Endothelial cell of umbilical vein (primary cell): ENCODE results near the gene CNNM4. TPM values are rescaled to one million over a fixed set of nuclear protein-coding genes. Genes with fewer than 3 reads are reported as not detected.

Source experiments
- BruUV-seq: library from RNA; stranded (reverse); fragments of 400-500 nt; replicated peaks from 2 replicates; lab custom pipeline; 2021; lab: Mats Ljungman, UMichigan
- CTCF ChIA-PET: fragments of 300-600, 350-600 bp; sonication (Branson Sonifier 250); formaldehyde crosslinking; loops from one replicate; lab custom pipeline; 2021; ENCODE audit warnings: antibody characterized with exemption, inconsistent platforms; lab: Charles Lee
- POLR2A ChIA-PET: fragments of 300-600, 350-600 bp; sonication (Branson Sonifier 250); formaldehyde crosslinking; loops from one replicate; lab custom pipeline; 2021; ENCODE audit warnings: antibody characterized with exemption, inconsistent platforms; lab: Charles Lee
- DNase-seq: peaks from one replicate; pipeline ENCODE4 v3.0.0-alpha.2; 2011; ENCODE audit warnings: low read depth, low spot score
- FAIRE-seq: peaks from 2 replicates; lab custom pipeline; 2011; peaks lifted over from hg19 to GRCh38; lab: Jason Lieb, UNC
- H2AFZ ChIP-seq: 2 replicates; pipeline ENCODE4 v1.6.0; 2012; ENCODE audit warnings: low read depth, low read length, control low read depth, inconsistent platforms
- H3K27ac ChIP-seq: 2 replicates; pipeline ENCODE4 v1.5.1; 2011; ENCODE audit warnings: low read depth, mild to moderate bottlenecking, control low read depth, low read length, moderate library complexity; ENCODE audit not compliant: insufficient read depth
- H3K27me3 ChIP-seq, 2 experiments: 2 replicates each; pipeline versions ENCODE4 v1.6.0 to v1.6.1; 2011; ENCODE audit warnings: low read length in 2 of 2, mixed read lengths in 1 of 2; ENCODE audit not compliant: control insufficient read depth in 2 of 2, insufficient read depth in 2 of 2
- H3K36me3 ChIP-seq, 2 experiments: 2 replicates in 1 of 2; 3 replicates in 1 of 2; pipeline ENCODE4 v1.5.1; 2011; ENCODE audit warnings: low read length in 2 of 2, mild to moderate bottlenecking in 1 of 2, moderate library complexity in 1 of 2; ENCODE audit not compliant: control insufficient read depth in 2 of 2, insufficient read depth in 2 of 2; ENCODE audit errors: extremely low read depth in 1 of 2
- H3K4me1 ChIP-seq: 3 replicates; pipeline ENCODE4 v1.5.1; 2011; ENCODE audit warnings: mild to moderate bottlenecking, low read length; ENCODE audit not compliant: control insufficient read depth, insufficient read depth; ENCODE audit errors: extremely low read depth
- H3K4me2 ChIP-seq: 2 replicates; pipeline ENCODE4 v1.6.1; 2011; ENCODE audit warnings: low read length, control low read depth, mixed read lengths; ENCODE audit not compliant: insufficient read depth
- H3K4me3 ChIP-seq, 3 experiments: fragments of 200-600 bp in 1 of 3; sonication (generic), shearing (Covaris generic) in 1 of 3; replicated peaks in 1 of 3; 2 replicates each; pipeline ENCODE4 v1.5.1; 2011 to 2016; ENCODE audit warnings: control low read depth in 3 of 3, low read length in 3 of 3, mild to moderate bottlenecking in 2 of 3, inconsistent platforms in 1 of 3, low read depth in 1 of 3, moderate library complexity in 1 of 3; ENCODE audit not compliant: insufficient read depth in 1 of 3
- H3K79me2 ChIP-seq: 2 replicates; pipeline ENCODE4 v1.6.0; 2012; ENCODE audit warnings: low read length, inconsistent platforms; ENCODE audit not compliant: control insufficient read depth, insufficient read depth
- H3K9ac ChIP-seq: replicated peaks from 2 replicates; pipeline ENCODE3; 2011; ENCODE audit warnings: low read length, control low read depth; ENCODE audit not compliant: insufficient read depth; ENCODE audit errors: extremely low read depth
- H3K9me1 ChIP-seq: replicated peaks from 3 replicates; pipeline ENCODE4 v1.6.0; 2011; ENCODE audit warnings: mild to moderate bottlenecking, low read length; ENCODE audit not compliant: control insufficient read depth, insufficient read depth; ENCODE audit errors: extremely low read depth
- H3K9me3 ChIP-seq: replicated peaks from 2 replicates; pipeline ENCODE4 v1.5.1; 2012; ENCODE audit warnings: low read length, inconsistent platforms; ENCODE audit not compliant: control insufficient read depth, insufficient read depth
- H4K20me1 ChIP-seq: replicated peaks from 2 replicates; pipeline ENCODE3; 2011; ENCODE audit warnings: mild to moderate bottlenecking, low read length; ENCODE audit not compliant: control insufficient read depth, insufficient read depth; ENCODE audit errors: extremely low read depth
- EZH2 ChIP-seq: IDR thresholded peaks from 2 replicates; pipeline ENCODE4 v1.6.1; 2012; ENCODE audit warnings: borderline replicate concordance, low read depth, mild to moderate bottlenecking, moderate library complexity, low read length, inconsistent platforms; ENCODE audit not compliant: severe bottlenecking
- FOS ChIP-seq: IDR thresholded peaks from 2 replicates; pipeline ENCODE4 v1.6.1; 2011; ENCODE audit warnings: mild to moderate bottlenecking, low read length, moderate library complexity, borderline replicate concordance; ENCODE audit not compliant: insufficient read depth
- GATA2 ChIP-seq: IDR thresholded peaks from 2 replicates; pipeline ENCODE4 v1.7.0; 2011; ENCODE audit warnings: low read depth, mild to moderate bottlenecking, moderate library complexity, mixed read lengths, low read length; ENCODE audit not compliant: insufficient read length, insufficient read depth
- JUN ChIP-seq: IDR thresholded peaks from 2 replicates; pipeline ENCODE4 v1.6.1; 2011; ENCODE audit warnings: borderline replicate concordance, low read depth; ENCODE audit not compliant: insufficient read length, insufficient read depth
- MYC ChIP-seq: IDR thresholded peaks from one replicate; pipeline ENCODE4 v1.6.1; 2011; ENCODE audit warnings: mild to moderate bottlenecking, low read depth, low read length
- POLR2A ChIP-seq: IDR thresholded peaks from 2 replicates; pipeline ENCODE4 v1.6.1; 2012; ENCODE audit warnings: low read depth, mild to moderate bottlenecking, control low read depth, low read length
- POLR2AphosphoS5 ChIP-seq: IDR thresholded peaks from 2 replicates; pipeline ENCODE4 v1.6.1; 2012; ENCODE audit warnings: low read depth, mild to moderate bottlenecking, control low read depth, low read length, moderate library complexity; ENCODE audit not compliant: insufficient read depth
- dilution Hi-C: fragments of 300-500 bp; cut with MboI; formaldehyde crosslinking; loops from one replicate; pipeline ENCODE4 v1.15.0; 2019; ENCODE audit warnings: low sequenced_read_pairs; ENCODE audit not compliant: extremely low pct_ligation_motif_present
- intact Hi-C: fragments of 100-400 bp; cut with micrococcal nuclease; formaldehyde crosslinking; loops from one replicate; pipeline ENCODE4 v1.10.0; 2022
- polyA plus RNA-seq, 4 experiments: library from polyadenylated mRNA; depleted of rRNA in 3 of 4; stranded (reverse) in 3 of 4; unstranded in 1 of 4; fragments of >200 nt; gene quantifications; 2 replicates each; pipeline versions ENCODE4 v1.2.1 to v1.2.3, GENCODE V29; 2011 to 2012; ENCODE audit warnings: missing spikeins in 1 of 4
- total RNA-seq: library from RNA; stranded (reverse); gene quantifications from 2 replicates; pipeline ENCODE4 v1.2.3, GENCODE V29; 2021
- TF ChIP-seq, protein P1 (sequence below): IDR thresholded peaks from 2 replicates; pipeline ENCODE4 v1.6.1; 2011; ENCODE audit not compliant: insufficient read depth, insufficient read length
- TF ChIP-seq, protein P2 (sequence below), 2 donors: IDR thresholded peaks; 1 replicate in 1 of 2; 2 replicates in 1 of 2; pipeline ENCODE4 v1.5.1; 2011; ENCODE audit warnings: low read length in 2 of 2, mild to moderate bottlenecking in 2 of 2, moderate library complexity in 2 of 2, control low read depth in 1 of 2, inconsistent platforms in 1 of 2, low read depth in 1 of 2; ENCODE audit not compliant: insufficient read depth in 1 of 2; ENCODE audit errors: extremely low read depth in 1 of 2

CNNM4 gene
- total and polyA plus RNA-seq, 2 donors (not counting 3 experiments of a cell fraction or from before 2014, with no cell fraction given): 4.7 to 5.3 TPM

DNA sequence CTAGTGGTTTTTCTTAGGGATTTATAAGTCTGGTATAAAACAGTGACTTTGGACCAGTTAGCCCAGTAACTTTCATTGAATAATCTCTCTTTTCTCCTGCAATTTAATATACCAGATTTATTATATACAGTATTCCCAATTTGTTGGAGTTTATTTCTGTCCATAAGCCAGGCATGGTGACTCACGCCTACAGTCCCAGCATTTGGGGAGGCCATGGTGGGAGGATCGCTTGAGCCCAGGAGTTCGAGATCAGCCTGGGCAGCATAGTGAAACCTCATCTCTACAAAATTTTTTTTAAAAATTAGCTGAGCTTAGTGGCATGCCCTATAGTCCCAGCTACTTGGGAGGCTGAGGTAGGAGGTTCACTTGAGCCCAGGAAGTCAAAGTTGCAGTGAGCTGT, 26.7 kb downstream of the CNNM4 start:
- Histone ChIP-seq H2AFZ (no peak overlapping the region), H3K79me2 (no peaks in the 10 kb centered on the region), H3K27me3 (no peaks in the 10 kb centered on the region), H3K36me3 (no peaks in the 10 kb centered on the region), H3K9ac (no peak overlapping the region), H3K9me3 (no peaks in the 10 kb centered on the region), H3K9me1 (no peaks in the 10 kb centered on the region), H4K20me1 (no peaks in the 10 kb centered on the region), H3K4me3 (no peak overlapping the region), H3K4me1 (peaks cover 9% of the 10 kb centered on the region), H3K27ac (no peak overlapping the region), H3K4me2 (no peak overlapping the region)
- ChIA-PET POLR2A (no interaction called here), CTCF (no interaction called here)
- peak; percentile 46 for FAIRE-seq
- dilution Hi-C loops (no loop called here), intact Hi-C loops (no loop called here)
- BruUV-seq: no TSS peak
- TF ChIP-seq POLR2AphosphoS5: no peak
- TF ChIP-seq MYC: no peak
- TF ChIP-seq, protein P1, sequence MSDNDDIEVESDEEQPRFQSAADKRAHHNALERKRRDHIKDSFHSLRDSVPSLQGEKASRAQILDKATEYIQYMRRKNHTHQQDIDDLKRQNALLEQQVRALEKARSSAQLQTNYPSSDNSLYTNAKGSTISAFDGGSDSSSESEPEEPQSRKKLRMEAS: no peak
- TF ChIP-seq, protein P2, sequence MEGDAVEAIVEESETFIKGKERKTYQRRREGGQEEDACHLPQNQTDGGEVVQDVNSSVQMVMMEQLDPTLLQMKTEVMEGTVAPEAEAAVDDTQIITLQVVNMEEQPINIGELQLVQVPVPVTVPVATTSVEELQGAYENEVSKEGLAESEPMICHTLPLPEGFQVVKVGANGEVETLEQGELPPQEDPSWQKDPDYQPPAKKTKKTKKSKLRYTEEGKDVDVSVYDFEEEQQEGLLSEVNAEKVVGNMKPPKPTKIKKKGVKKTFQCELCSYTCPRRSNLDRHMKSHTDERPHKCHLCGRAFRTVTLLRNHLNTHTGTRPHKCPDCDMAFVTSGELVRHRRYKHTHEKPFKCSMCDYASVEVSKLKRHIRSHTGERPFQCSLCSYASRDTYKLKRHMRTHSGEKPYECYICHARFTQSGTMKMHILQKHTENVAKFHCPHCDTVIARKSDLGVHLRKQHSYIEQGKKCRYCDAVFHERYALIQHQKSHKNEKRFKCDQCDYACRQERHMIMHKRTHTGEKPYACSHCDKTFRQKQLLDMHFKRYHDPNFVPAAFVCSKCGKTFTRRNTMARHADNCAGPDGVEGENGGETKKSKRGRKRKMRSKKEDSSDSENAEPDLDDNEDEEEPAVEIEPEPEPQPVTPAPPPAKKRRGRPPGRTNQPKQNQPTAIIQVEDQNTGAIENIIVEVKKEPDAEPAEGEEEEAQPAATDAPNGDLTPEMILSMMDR (IDR thresholded peaks at IDR 0.05; ENCODE audit: extremely low read depth in 1 of 2, insufficient read depth in 1 of 2, low read depth in 1 of 2, low read length in 2 of 2): no peak
- TF ChIP-seq FOS: no peak
- no peak for TF ChIP-seq POLR2A
- no peak for TF ChIP-seq JUN
- TF ChIP-seq EZH2: no peak
- no peak for TF ChIP-seq GATA2
- no peak for DNase-seq
